ENCODE measurements around the gene SLC27A5. TPM values are rescaled to one million over a fixed set of nuclear protein-coding genes. Genes with fewer than 3 reads are reported as not detected.

Gene SLC27A5
- total and polyA plus RNA-seq, 9 donors = 2.5 to 5.7 (median 4.2) TPM

DNA sequence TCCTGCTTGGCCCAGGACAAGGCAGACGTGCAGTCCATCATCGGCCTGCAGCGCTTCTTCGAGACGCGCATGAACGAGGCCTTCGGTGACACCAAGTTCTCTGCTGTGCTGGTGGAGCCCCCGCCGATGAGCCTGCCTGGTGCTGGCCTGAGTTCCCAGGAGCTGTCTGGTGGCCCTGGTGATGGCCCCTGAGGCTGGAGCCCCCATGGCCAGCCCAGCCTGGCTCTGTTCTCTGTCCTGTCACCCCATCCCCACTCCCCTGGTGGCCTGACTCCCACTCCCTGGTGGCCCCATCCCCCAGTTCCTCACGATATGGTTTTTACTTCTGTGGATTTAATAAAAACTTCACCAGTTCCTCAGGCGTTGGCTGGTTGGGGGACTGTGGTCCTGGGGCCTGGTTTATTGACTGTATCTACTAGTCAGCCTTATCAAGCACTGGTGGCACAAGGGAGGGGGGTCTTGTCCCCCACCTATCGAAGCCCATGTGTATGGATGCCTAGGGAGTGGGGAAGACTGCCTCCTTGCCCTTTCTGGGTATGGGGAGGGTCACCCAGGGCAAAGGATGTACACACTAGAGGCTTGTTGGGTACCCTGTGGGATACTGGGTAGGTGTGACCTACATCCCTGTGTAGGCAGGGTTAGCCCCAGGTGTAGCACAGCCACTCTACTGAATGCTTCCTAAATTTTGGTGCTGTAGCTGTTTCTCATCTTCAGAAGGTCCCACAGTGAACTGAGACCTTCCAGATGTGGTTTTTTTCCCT, 38.8 kb upstream of the SLC27A5 start:
- H3K27me3 ChIP-seq (ENCODE audit: control insufficient read depth, insufficient read depth, low read length) = no peaks in the 10 kb centered on the region
- 86% methylated on average over 10 of the region's 13 CpGs for WGBS (ENCODE audit: insufficient coverage)
- DNase-seq = no peak
- no peak overlapping the region for H3K27ac ChIP-seq (ENCODE audit: low read length)
- H3K4me3 ChIP-seq (ENCODE audit: low read length) = no peak overlapping the region
- no peaks in the 10 kb centered on the region for H3K9me3 ChIP-seq (replicated peaks; ENCODE audit: control insufficient read depth, low read depth, low read length)
- H3K4me1 ChIP-seq (ENCODE audit: control insufficient read depth, insufficient read depth, low read length) = peaks cover 32% of the 10 kb centered on the region
- H3K36me3 ChIP-seq (ENCODE audit: control insufficient read depth, insufficient read depth, low read length) = peaks cover 77% of the 10 kb centered on the region

DNA sequence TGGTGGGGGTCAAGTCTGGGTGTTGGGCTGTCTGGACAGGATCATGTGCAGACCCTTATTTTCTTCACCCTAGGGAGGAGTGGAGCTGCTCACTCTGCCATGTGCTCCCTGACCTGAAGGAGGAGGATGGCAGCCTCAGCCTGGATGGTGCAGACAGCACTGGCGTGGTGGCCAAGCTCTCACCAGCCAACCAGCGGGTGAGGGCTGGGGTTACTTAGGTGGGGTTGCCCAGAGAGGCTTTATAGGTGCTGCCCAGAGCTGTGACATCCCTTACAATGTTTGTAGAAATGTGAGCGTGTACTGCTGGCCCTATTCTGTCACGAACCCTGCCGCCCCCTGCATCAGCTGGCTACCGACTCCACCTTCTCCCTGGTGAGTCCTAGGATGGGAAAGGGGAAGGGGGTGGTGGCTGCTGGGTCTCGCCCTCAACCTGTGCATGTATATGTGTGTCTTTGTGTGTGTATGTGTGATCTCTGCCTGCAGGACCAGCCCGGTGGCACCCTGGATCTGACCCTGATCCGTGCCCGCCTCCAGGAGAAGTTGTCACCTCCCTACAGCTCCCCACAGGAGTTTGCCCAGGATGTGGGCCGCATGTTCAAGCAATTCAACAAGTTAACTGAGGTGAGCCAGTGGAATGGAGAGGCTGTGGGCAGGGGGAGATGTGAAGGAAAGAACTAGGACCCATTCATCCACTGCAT, 38.0 kb upstream of the SLC27A5 start:
- H3K4me1 ChIP-seq (ENCODE audit: control insufficient read depth, insufficient read depth, low read length) = peaks cover 31% of the 10 kb centered on the region
- no peak overlapping the region for H3K4me3 ChIP-seq (ENCODE audit: low read length)
- peaks cover 78% of the 10 kb centered on the region for H3K36me3 ChIP-seq (ENCODE audit: control insufficient read depth, insufficient read depth, low read length)
- H3K27me3 ChIP-seq (ENCODE audit: control insufficient read depth, insufficient read depth, low read length) = no peaks in the 10 kb centered on the region
- 86% methylated on average over 1 of the region's 11 CpGs for WGBS (ENCODE audit: insufficient coverage)
- H3K27ac ChIP-seq (ENCODE audit: low read length) = no peak overlapping the region
- DNase-seq = peak; percentile 8
- no peaks in the 10 kb centered on the region for H3K9me3 ChIP-seq (replicated peaks; ENCODE audit: control insufficient read depth, low read depth, low read length)

DNA sequence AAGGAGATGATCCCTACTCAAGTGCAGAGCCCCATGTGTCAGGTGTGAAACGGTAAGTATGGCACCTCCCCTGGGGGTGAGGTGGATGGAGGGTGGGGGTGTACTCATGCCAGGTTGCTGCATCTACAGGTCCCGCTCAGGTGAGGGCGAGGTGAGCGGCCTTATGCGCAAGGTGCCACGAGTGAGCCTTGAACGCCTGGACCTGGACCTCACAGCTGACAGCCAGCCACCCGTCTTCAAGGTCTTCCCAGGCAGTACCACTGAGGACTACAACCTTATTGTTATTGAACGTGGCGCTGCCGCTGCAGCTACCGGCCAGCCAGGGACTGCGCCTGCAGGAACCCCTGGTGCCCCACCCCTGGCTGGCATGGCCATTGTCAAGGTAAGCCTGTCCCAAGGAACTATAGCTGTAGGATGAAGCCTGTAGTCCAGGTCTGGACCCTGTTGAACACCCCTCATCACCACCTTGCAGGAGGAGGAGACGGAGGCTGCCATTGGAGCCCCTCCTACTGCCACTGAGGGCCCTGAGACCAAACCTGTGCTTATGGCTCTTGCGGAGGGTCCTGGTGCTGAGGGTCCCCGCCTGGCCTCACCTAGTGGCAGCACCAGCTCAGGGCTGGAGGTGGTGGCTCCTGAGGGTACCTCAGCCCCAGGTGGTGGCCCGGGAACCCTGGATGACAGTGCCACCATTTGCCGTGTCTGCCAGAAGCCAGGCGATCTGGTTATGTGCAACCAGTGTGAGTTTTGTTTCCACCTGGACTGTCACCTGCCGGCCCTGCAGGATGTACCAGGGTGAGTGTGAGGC, 37.3 kb upstream of the SLC27A5 start:
- no peaks in the 10 kb centered on the region for H3K27me3 ChIP-seq (ENCODE audit: control insufficient read depth, insufficient read depth, low read length)
- peaks cover 26% of the 10 kb centered on the region for H3K4me1 ChIP-seq (ENCODE audit: control insufficient read depth, insufficient read depth, low read length)
- peaks cover 78% of the 10 kb centered on the region for H3K36me3 ChIP-seq (ENCODE audit: control insufficient read depth, insufficient read depth, low read length)
- H3K27ac ChIP-seq (ENCODE audit: low read length) = no peak overlapping the region
- DNase-seq = no peak
- WGBS (ENCODE audit: insufficient coverage) = 89% methylated on average over 16 of the region's 20 CpGs
- no peak overlapping the region for H3K4me3 ChIP-seq (ENCODE audit: low read length)
- H3K9me3 ChIP-seq (replicated peaks; ENCODE audit: control insufficient read depth, low read depth, low read length) = no peaks in the 10 kb centered on the region

DNA sequence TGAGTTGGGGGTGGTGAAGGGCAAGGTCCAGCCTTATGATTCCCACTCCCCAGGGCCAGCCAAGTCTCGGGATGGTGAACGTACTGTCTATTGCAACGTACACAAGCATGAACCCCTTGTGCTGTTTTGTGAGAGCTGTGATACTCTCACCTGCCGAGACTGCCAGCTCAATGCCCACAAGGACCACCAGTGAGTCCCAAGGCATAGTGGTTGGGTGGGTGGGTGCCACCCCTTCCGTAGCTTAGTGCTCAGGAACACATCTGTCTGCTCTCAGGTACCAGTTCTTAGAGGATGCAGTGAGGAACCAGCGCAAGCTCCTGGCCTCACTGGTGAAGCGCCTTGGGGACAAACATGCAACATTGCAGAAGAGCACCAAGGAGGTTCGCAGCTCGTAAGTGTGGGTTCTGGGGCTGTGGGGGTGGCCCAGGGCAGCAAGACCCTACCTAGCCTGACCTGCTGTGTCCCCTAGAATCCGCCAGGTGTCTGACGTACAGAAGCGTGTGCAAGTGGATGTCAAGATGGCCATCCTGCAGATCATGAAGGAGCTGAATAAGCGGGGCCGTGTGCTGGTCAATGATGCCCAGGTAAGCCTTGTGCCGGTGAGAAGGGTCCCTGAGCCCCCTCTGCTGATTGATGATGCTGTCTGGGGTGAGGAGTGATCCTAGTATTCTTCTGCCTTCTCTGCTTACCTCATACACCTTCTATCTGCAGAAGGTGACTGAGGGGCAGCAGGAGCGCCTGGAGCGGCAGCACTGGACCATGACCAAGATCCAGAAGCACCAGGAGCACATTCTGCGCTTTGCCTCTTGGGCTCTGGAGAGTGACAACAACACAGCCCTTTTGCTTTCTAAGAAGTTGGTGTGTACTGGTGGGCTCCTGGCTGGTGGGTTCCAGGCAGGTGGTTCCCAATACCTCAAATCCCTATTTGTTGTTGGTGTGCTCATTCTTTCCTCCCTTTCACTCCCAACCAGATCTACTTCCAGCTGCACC, 35.8 kb upstream of the SLC27A5 start:
- Histone ChIP-seq H3K4me1 (ENCODE audit: control insufficient read depth, insufficient read depth, low read length) (peaks cover 25% of the 10 kb centered on the region), H3K36me3 (ENCODE audit: control insufficient read depth, insufficient read depth, low read length) (peaks cover 74% of the 10 kb centered on the region), H3K4me3 (ENCODE audit: low read length) (no peak overlapping the region), H3K9me3 (replicated peaks; ENCODE audit: control insufficient read depth, low read depth, low read length) (no peaks in the 10 kb centered on the region), H3K27me3 (ENCODE audit: control insufficient read depth, insufficient read depth, low read length) (no peaks in the 10 kb centered on the region), H3K27ac (ENCODE audit: low read length) (no peak overlapping the region)
- peak; percentile 6 for DNase-seq
- 88% methylated on average over 9 of the region's 18 CpGs for WGBS (ENCODE audit: insufficient coverage)

DNA sequence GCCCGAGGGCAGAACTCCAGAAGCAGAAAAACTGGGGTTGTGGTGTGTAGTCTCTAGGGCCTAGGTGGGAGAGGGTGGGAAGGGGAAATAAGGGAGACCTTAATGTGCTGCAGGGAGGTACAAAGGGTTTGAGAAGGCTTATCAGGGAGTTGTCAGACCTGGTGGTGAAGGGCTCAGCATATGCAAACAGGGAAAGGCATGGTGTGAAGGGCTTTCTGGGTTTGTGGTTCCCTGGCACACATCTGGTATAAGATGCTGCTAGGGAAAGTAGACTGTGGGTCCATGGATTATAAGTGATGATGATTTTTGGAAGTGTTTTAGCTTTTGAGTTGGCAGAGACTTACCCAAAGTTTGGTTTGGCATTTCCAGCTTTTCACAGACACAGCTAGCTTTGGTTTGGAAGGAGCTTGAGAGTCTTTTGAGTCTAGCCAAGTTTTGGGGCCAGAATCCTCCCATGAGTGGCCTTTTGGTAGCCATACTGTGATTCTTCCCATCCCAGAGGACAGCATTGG, 34.3 kb upstream of the SLC27A5 start:
- DNase-seq = peak; percentile 12
- no peaks in the 10 kb centered on the region for H3K9me3 ChIP-seq (replicated peaks; ENCODE audit: control insufficient read depth, low read depth, low read length)
- peaks cover 59% of the 10 kb centered on the region for H3K36me3 ChIP-seq (ENCODE audit: control insufficient read depth, insufficient read depth, low read length)
- 0% methylated on average over 1 of the region's 1 CpG for WGBS (ENCODE audit: insufficient coverage)
- no peaks in the 10 kb centered on the region for H3K27me3 ChIP-seq (ENCODE audit: control insufficient read depth, insufficient read depth, low read length)
- no peak overlapping the region for H3K27ac ChIP-seq (ENCODE audit: low read length)
- H3K4me1 ChIP-seq (ENCODE audit: control insufficient read depth, insufficient read depth, low read length) = peaks cover 25% of the 10 kb centered on the region
- peak overlapping the region; percentile 87 for H3K4me3 ChIP-seq (ENCODE audit: low read length)

DNA sequence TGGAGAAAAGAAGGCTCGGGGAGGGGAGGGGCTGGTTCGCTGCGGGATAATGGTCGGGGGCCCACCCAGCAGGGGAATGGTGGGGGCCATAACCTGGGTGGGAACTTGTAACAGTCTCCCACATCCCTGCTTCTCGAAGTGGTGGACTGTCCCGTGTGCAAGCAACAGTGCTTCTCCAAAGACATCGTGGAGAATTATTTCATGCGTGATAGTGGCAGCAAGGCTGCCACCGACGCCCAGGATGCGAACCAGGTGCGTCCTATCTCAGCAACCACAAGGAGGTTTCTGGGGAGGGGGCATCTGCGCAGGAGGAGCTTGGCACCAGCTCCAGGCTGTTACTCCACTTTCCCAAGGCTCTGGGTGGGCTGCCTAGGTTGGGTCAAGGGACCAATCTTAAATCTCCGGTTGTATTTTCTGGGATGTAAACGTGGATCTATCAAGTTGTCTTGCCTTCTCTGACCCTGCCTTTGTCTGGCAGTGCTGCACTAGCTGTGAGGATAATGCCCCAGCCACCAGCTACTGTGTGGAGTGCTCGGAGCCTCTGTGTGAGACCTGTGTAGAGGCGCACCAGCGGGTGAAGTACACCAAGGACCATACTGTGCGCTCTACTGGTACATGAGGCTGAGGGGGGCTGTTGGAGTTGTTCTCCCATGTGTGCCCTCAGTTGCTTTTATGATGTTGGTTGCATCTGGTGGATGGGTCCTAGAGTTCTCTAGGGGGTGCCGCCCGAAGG, 33.7 kb upstream of the SLC27A5 start:
- H3K27ac ChIP-seq (ENCODE audit: low read length) = peak overlapping the region; percentile 25
- peak; percentile 24 for DNase-seq
- no peaks in the 10 kb centered on the region for H3K9me3 ChIP-seq (replicated peaks; ENCODE audit: control insufficient read depth, low read depth, low read length)
- peak overlapping the region; percentile 87 for H3K4me3 ChIP-seq (ENCODE audit: low read length)
- H3K27me3 ChIP-seq (ENCODE audit: control insufficient read depth, insufficient read depth, low read length) = peaks cover 2% of the 10 kb centered on the region
- 7% methylated on average over 18 of the region's 21 CpGs for whole genome bisulfite sequencing (ENCODE audit: insufficient coverage)
- peaks cover 25% of the 10 kb centered on the region for H3K4me1 ChIP-seq (ENCODE audit: control insufficient read depth, insufficient read depth, low read length)
- peaks cover 53% of the 10 kb centered on the region for H3K36me3 ChIP-seq (ENCODE audit: control insufficient read depth, insufficient read depth, low read length)

DNA sequence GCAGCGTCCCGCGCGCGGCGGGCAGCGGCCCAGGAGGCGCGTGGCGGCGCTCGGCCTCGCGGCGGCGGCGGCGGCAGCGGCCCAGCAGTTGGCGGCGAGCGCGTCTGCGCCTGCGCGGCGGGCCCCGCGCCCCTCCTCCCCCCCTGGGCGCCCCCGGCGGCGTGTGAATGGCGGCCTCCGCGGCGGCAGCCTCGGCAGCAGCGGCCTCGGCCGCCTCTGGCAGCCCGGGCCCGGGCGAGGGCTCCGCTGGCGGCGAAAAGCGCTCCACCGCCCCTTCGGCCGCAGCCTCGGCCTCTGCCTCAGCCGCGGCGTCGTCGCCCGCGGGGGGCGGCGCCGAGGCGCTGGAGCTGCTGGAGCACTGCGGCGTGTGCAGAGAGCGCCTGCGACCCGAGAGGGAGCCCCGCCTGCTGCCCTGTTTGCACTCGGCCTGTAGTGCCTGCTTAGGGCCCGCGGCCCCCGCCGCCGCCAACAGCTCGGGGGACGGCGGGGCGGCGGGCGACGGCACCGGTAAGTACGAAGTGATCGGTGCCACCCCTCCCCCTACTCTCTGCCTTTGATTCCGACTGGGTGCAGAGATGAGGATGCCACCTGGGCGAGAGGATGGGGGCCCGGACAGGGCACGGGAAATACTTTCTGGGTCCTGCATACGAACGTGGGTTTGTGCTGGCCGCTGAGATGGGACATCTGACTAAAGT, 32.9 kb upstream of the SLC27A5 start:
- DNase-seq = no peak
- WGBS (ENCODE audit: insufficient coverage) = under 1% methylated on average over 76 of the region's 92 CpGs
- H3K36me3 ChIP-seq (ENCODE audit: control insufficient read depth, insufficient read depth, low read length) = peaks cover 46% of the 10 kb centered on the region
- H3K27ac ChIP-seq (ENCODE audit: low read length) = peak overlapping the region; percentile 97
- peaks cover 25% of the 10 kb centered on the region for H3K4me1 ChIP-seq (ENCODE audit: control insufficient read depth, insufficient read depth, low read length)
- peak overlapping the region; percentile 87 for H3K4me3 ChIP-seq (ENCODE audit: low read length)
- H3K27me3 ChIP-seq (ENCODE audit: control insufficient read depth, insufficient read depth, low read length) = peaks cover 5% of the 10 kb centered on the region
- no peaks in the 10 kb centered on the region for H3K9me3 ChIP-seq (replicated peaks; ENCODE audit: control insufficient read depth, low read depth, low read length)

DNA sequence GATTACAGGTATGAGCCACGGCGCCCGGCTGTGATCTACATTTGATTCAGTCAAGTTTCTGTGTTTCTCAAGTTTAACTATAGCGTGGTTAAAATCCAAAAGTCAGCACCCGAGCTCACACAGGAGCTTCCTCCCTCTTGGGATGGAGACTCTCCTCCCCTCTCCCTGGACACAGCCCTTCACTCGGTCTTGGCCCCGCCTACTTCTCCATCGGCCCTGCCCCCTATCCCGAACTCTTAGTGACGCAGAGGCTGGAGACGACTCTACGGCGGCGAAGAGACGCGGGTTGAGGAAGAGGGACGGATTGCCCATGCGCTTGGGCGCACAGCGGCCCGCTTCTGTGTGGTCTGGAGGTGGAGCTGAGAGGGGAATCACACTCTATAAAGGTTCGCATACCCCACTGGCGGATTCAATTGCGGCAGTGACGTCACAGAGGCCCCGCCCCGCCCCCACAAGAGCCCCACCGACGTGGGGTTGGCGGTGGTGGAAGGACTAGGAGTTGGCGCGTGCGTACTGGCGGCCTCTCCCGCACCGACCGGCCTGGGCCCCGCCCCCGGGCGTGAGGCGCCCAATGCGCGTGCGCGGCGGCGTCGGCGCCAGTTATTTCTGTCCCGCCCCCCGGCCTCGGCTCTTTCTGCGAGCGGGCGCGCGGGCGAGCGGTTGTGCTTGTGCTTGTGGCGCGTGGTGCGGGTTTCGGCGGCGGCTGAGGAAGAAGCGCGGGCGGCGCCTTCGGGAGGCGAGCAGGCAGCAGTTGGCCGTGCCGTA, 32.2 kb upstream of the SLC27A5 start, which contains the start of gene TRIM28:
TSS of gene TRIM28 (plus strand) at position 239 of the 765 bp plus-strand sequence. CDS start 694 bp downstream, outside the sequence.
- H3K4me1 ChIP-seq (ENCODE audit: control insufficient read depth, insufficient read depth, low read length) = peaks cover 25% of the 10 kb centered on the region
- under 1% methylated on average over 55 of the region's 73 CpGs for WGBS (ENCODE audit: insufficient coverage)
- no peaks in the 10 kb centered on the region for H3K9me3 ChIP-seq (replicated peaks; ENCODE audit: control insufficient read depth, low read depth, low read length)
- H3K27me3 ChIP-seq (ENCODE audit: control insufficient read depth, insufficient read depth, low read length) = peaks cover 12% of the 10 kb centered on the region
- peak; percentile 99 for DNase-seq
- H3K36me3 ChIP-seq (ENCODE audit: control insufficient read depth, insufficient read depth, low read length) = peaks cover 39% of the 10 kb centered on the region
- peak within 1 kb of the TSS; percentile 87 for H3K4me3 ChIP-seq (ENCODE audit: low read length)
- peak within 1 kb of the TSS; percentile 97 for H3K27ac ChIP-seq (ENCODE audit: low read length)

Measured in muscle of leg (tissue), 11 donors.